GM12872 (cell line): Measurements from ENCODE around the gene DDX23.

ENCODE experiments used
- CTCF ChIP-seq: IDR thresholded peaks from 3 replicates; pipeline ENCODE4 v1.5.1; 2011; ENCODE audit warnings: low read depth, mild to moderate bottlenecking, low read length, moderate library complexity; ENCODE audit not compliant: insufficient read depth

DDX23 gene

GRCh38 chr12:48861111-48861510 is 9.1 kb upstream of the DDX23 start:
- TF ChIP-seq CTCF: no peak

GRCh38 chr12:48859607-48860006 is 7.6 kb upstream of the DDX23 start:
- TF ChIP-seq CTCF: no peak

- no peak for TF ChIP-seq CTCF
These were observed 6.1 kb upstream of the DDX23 start for GRCh38 chr12:48858043-48858442.

- no peak for TF ChIP-seq CTCF
These were observed 5.5 kb upstream of the DDX23 start for GRCh38 chr12:48857278-48857994.

- no peak for TF ChIP-seq CTCF
These were observed 4.4 kb upstream of the DDX23 start for GRCh38 chr12:48856379-48856778.

GRCh38 chr12:48854488-48854887 is 2.5 kb upstream of the DDX23 start:
- TF ChIP-seq CTCF: no peak

- peak; percentile 81 for TF ChIP-seq CTCF
These were observed 1.0 kb upstream of the DDX23 start for GRCh38 chr12:48852734-48853688.
